ENCODE data around the gene CXCL9.

Gene CXCL9

GRCh38 chr4:75953509-75953908, 53.8 kb downstream of the CXCL9 start:
- no peak for DNase-seq

Measured in NCI-H2171 (cell line).